T-helper 17 cell (primary cell): ENCODE data around the gene CLCN7. TPM values are rescaled to one million over a fixed set of nuclear protein-coding genes. Genes with fewer than 3 reads are reported as not detected.
"Not testable (repeated sequence)": the region's sequence is repeated elsewhere in the genome, so short reads cannot be mapped to it uniquely, and the experiment has no call there.

ENCODE experiments used
- ATAC-seq: fragments of 150-1000 bp; cut with Tn5 transposase; 2 replicates; pipeline ENCODE4 v1.10.0; 2021; ENCODE audit warnings: mild to moderate bottlenecking, moderate library complexity
- DNase-seq, 3 donors: peaks; one replicate each; pipeline versions ENCODE4 v3.0.0 to v3.0.0-alpha.2; 2020 to 2021
- H3K9me3 ChIP-seq: one replicate; pipeline ENCODE4 v1.7.0; 2013; ENCODE audit warnings: low read length, mild to moderate bottlenecking; ENCODE audit not compliant: control insufficient read depth, poor library complexity, severe bottlenecking
- H3K27ac Mint-ChIP-seq: one replicate; pipeline ENCODE4 v1.8.0; 2022; ENCODE audit warnings: mild to moderate bottlenecking, moderate library complexity, mixed read lengths
- H3K27me3 Mint-ChIP-seq: one replicate; pipeline ENCODE4 v1.8.0; 2022; ENCODE audit warnings: mixed read lengths
- H3K36me3 Mint-ChIP-seq: one replicate; pipeline ENCODE4 v1.8.0; 2022; ENCODE audit warnings: low read depth, mixed read lengths
- H3K4me1 Mint-ChIP-seq: one replicate; pipeline ENCODE4 v1.8.0; 2022; ENCODE audit warnings: mild to moderate bottlenecking, mixed read lengths
- H3K4me3 Mint-ChIP-seq: one replicate; pipeline ENCODE4 v1.8.0; 2022; ENCODE audit warnings: mild to moderate bottlenecking, moderate library complexity, mixed read lengths
- total RNA-seq, 4 donors: library from RNA in 2 of 4; stranded (reverse) in 2 of 4; gene quantifications; one replicate each; pipeline ENCODE4 v1.2.3 and lab custom pipeline; 2022 to 2026

The CLCN7 gene
- total RNA-seq, 2 donors from 2014 or later: 93.9 to 113 TPM

DNA sequence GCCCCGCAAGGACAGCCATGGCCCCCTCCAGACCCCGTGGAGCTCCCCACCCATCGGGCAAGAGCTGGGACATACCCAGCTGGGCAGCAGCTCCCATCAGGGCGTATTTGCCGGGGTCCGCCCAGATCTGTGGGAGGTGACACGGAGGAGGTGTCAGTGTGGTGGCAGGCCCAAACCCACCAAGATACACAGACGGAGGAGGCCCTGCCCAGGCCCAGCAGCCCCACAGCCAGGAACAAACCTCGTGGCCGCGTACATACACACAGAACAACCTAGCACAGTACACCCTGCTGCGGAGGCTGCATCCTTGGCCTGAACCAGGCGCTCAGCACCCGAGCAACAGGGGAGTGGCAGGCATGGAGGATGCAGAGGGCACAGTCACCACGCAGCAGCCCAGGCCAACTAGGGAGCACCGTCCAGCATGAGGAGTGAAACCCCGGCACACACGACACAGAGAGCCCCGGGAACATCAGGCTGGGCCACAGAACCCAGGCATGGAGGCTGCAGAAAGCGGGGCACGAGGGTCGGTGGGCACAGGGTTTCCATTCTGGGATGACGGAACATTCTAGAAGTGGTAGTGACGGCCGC lies 25.5 kb downstream of the CLCN7 start:
- H3K27ac Mint-ChIP-seq: no peak overlapping the region
- no peak for ATAC-seq

DNA sequence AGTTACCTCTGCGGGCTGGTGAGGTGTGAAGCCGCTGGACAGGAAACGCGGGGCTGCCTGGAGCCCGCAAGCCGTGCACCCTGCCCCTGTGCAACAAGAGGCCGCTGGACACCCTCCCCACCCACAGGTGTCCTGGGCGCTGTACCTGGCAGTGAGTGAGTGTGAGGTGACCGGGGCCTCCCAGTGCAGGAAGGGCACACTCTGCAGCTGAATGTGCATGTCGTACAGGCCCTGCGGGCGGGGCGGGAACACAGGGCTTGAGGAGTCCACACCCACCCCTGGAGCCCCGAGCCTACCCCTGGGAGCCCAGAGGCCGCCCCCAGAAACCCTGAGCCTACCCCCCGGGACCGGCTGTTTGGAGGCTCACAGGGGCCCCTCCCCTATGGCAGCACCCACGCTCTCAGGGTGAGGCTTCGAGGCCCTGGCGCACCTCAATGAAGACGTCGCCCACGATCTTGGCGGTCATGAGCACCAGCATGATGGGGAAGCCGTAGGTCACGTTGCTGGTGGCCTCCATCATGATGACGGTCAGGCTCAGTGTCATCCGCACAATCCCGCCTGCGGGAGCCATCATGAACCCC lies 26.2 kb downstream of the CLCN7 start:
- Mint-ChIP-seq H3K4me3 (no peak overlapping the region), H3K4me1 (no peaks in the 10 kb centered on the region), H3K36me3 (no peaks in the 10 kb centered on the region), H3K27ac (no peak overlapping the region), H3K27me3 (no peaks in the 10 kb centered on the region)
- DNase-seq (no peak), ATAC-seq (no peak)
- H3K9me3 ChIP-seq: no peaks in the 10 kb centered on the region

More for the DNA sequence above, 25.5 kb downstream of the CLCN7 start:
- DNase-seq: no peak
- Mint-ChIP-seq H3K4me3 (no peak overlapping the region), H3K36me3 (no peaks in the 10 kb centered on the region), H3K4me1 (no peaks in the 10 kb centered on the region), H3K27me3 (no peaks in the 10 kb centered on the region)
- no peaks in the 10 kb centered on the region for H3K9me3 ChIP-seq

GRCh38 chr16:1447965-1448364 lies 26.9 kb downstream of the CLCN7 start:
- no peak overlapping the region for H3K27ac Mint-ChIP-seq
- H3K4me1 Mint-ChIP-seq: no peaks in the 10 kb centered on the region
- DNase-seq (no peak), ATAC-seq (no peak)
- H3K4me3 Mint-ChIP-seq: no peak overlapping the region
- no peaks in the 10 kb centered on the region for H3K36me3 Mint-ChIP-seq
- H3K27me3 Mint-ChIP-seq: no peaks in the 10 kb centered on the region
- H3K9me3 ChIP-seq: no peaks in the 10 kb centered on the region

DNA sequence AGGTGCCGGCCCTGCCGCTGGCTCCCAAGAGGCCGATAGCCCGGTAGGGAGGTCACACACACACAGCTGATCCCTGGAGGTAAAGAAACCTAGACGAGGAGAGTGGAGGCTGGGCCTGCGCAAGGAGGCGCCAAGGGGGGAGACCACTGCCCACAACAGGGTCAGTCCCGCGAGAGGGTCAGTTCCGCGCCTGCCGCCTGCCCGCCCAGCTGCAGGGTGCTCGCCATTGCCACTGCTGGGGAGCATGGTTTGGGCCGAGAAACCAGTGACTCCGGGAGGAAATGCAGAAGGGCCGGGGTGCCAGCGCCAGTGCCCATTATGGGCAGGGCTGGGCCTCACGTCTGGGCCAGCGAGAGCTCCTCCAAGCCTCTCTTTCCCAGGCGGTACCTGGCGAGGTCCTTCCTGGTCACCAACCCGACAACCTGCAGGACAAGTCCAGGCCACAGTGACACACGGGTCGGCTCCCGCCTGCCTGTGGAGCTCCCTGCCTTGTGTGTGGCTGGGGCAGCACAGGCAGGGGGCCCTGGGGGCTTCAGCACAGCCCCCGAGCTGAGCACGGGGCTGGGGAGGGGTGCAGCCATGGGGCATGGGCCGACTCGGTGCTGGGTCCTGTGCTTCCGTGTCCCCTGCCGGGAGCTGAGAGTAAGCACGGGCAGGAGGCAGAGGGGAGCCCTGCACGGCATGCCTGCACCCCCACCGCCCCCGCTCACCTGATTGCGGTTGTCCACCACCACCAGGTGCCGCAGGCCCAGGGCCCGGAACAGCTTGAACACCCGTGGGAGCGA lies 28.3 kb downstream of the CLCN7 start:
- Mint-ChIP-seq H3K4me1 (no peaks in the 10 kb centered on the region), H3K4me3 (no peak overlapping the region), H3K36me3 (no peaks in the 10 kb centered on the region), H3K27me3 (no peaks in the 10 kb centered on the region), H3K27ac (no peak overlapping the region)
- no peaks in the 10 kb centered on the region for H3K9me3 ChIP-seq
- DNase-seq (no peak), ATAC-seq (no peak)

- Mint-ChIP-seq H3K4me3 (no peak overlapping the region), H3K4me1 (no peaks in the 10 kb centered on the region), H3K36me3 (no peaks in the 10 kb centered on the region), H3K27ac (no peak overlapping the region), H3K27me3 (no peaks in the 10 kb centered on the region)
- H3K9me3 ChIP-seq: no peaks in the 10 kb centered on the region
- ATAC-seq (peak; percentile 3), DNase-seq (no peak)
Observed at GRCh38 chr16:1445518-1446203, 29.2 kb downstream of the CLCN7 start.

- ATAC-seq (peak; percentile 32), DNase-seq (no peak)
- Mint-ChIP-seq H3K4me1 (no peaks in the 10 kb centered on the region), H3K27me3 (no peaks in the 10 kb centered on the region), H3K27ac (no peak overlapping the region), H3K4me3 (no peak overlapping the region), H3K36me3 (no peaks in the 10 kb centered on the region)
- no peaks in the 10 kb centered on the region for H3K9me3 ChIP-seq
Observed at GRCh38 chr16:1444730-1445517, 29.9 kb downstream of the CLCN7 start.

DNA sequence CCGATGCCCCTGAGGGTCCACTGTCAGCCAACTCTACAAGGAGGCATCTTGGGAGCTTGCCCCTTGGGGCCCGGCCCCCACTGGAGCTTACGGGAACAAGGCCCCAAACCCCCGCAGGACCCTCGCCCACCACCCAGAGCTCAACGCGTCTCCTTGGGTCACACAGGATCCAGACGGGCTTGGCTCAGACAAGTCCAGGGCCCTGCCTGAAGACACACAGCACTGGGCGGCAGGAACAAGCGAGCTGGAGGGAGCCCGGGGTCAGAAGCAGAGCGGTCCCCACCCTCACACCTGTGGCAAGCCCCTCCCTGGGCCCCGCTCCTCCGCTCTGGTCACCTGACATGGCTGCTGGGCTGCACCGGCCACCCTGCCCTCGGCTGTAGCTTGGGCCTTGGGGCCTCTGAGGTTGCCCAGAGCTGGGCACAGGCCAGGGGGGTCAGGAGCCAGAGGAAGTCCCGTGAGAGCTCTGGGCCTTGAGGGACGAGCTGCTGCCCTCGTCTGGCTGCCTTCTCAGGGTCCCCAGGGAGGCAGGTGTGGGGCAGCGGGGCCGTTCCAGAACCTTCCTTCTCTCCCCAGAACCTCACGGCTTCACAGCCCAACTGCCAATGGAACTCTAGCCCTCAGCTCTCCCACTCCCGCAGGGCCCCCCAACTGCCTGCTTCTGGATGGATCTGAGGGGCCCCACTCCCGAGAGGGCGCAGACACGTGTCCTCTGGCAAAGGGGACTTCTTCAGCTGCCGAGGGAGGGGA lies 30.7 kb downstream of the CLCN7 start, which contains the start of gene CCDC154:
CCDC154 (minus strand) TSS at position 577 of the 750 bp plus-strand sequence; CDS start at position 343, 234 bp downstream.
- Mint-ChIP-seq H3K27ac (no peak within 1 kb of the TSS), H3K27me3 (no peaks in the 10 kb centered on the region), H3K36me3 (no peaks in the 10 kb centered on the region), H3K4me3 (no peak within 1 kb of the TSS), H3K4me1 (no peaks in the 10 kb centered on the region)
- DNase-seq (no peak), ATAC-seq (no peak)
- H3K9me3 ChIP-seq: no peaks in the 10 kb centered on the region

DNA sequence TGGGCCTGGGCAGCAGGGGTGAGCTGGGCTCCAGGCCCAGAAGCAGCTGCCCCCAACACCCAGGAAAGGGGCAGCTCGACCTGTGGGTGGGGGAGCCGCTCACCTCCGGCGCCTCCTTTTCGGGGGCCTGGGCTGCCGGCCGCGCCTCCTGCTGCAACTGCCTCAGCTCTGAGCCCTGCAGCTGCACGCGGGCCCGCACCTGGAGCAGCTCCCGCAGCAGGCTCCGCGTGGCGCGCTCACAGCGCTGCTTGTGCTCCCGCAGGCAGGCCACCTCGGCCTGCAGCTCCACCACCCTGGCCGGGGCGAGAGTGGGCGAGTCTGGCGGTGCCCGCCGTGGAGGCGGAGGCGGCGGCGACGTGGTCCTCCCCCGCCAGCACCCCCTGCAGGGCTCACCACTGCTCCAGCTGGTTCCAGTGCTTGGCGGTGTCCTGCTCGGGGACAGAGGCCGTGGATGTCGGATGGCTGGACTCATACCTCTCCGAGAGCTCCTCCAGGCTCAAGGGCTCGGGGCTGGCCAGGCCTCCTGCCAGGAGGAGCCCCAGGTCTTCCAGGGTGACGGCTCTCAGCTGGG lies 31.3 kb downstream of the CLCN7 start:
- H3K36me3 Mint-ChIP-seq: no peaks in the 10 kb centered on the region
- H3K9me3 ChIP-seq: no peaks in the 10 kb centered on the region
- H3K27me3 Mint-ChIP-seq: no peaks in the 10 kb centered on the region
- H3K27ac Mint-ChIP-seq: no peak overlapping the region
- ATAC-seq: no peak
- no peak overlapping the region for H3K4me3 Mint-ChIP-seq
- no peak for DNase-seq
- H3K4me1 Mint-ChIP-seq: no peaks in the 10 kb centered on the region

DNA sequence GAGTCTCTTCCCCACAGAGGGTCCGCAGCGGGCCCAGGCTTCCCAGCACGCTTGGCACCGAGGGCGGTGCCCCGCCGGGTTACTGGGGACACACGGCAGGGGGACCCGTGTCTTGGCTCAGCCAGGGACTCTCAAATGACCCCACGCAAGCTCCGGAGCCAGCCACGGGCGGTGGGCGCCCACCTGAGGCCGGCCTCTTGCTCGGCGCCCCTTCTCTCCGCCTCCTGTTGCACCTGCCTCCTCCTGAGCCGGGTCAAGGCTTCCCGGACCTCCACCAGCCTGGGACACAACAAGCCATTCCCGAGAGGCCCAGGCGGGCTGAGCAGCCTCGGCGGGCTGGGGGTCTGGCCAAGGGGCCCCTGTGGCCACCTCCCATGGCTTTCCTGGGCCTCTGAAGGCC lies 32.1 kb downstream of the CLCN7 start:
- H3K4me3 Mint-ChIP-seq: no peak overlapping the region
- no peak for ATAC-seq
- no peaks in the 10 kb centered on the region for H3K9me3 ChIP-seq
- no peaks in the 10 kb centered on the region for H3K36me3 Mint-ChIP-seq
- no peak for DNase-seq
- no peak overlapping the region for H3K27ac Mint-ChIP-seq
- H3K4me1 Mint-ChIP-seq: no peaks in the 10 kb centered on the region
- H3K27me3 Mint-ChIP-seq: no peaks in the 10 kb centered on the region

DNA sequence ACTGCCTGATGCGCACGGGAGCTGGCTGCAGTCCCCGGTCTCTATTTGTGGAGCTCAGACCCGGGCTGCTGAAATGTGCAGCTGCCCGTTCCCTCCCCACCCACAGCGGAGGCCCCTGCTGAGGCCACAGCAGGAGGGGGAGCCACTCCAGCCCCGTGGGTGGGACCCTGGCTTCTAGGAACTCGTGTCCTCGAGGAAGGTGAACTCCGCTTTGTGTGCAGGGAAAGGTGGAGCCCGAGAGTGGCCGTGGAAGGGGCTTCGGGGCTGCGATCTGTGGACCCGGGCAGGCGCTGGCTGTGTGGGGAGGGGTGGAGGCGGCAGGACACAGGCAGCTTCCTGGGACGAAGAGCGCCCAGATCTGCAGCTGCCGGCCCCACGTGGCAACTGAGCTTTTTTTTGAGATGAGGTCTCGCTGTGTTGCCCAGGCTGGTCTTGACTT lies 33.4 kb downstream of the CLCN7 start:
- H3K4me3 Mint-ChIP-seq: no peak overlapping the region
- ATAC-seq: no peak

DNA sequence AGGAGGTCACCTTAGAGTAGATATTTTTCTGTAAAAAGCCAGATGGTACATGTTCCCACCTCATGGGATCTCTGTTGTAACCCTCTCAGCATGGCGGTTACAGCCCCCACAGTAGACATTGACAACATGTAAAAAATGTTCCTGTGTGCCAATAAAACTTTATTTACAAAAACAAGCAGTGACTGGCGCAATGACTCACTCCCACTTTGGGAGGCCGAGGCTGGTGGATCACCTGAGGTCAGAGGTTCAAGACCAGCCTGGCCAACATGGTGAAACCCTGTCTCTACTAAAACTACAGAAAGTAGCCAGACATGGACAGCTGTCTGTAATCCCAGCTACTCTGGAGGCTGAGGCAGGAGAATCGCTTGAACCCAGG lies 35.1 kb downstream of the CLCN7 start:
- H3K27ac Mint-ChIP-seq, ATAC-seq, H3K27me3 Mint-ChIP-seq, H3K4me3 Mint-ChIP-seq, H3K4me1 Mint-ChIP-seq, DNase-seq, H3K9me3 ChIP-seq, H3K36me3 Mint-ChIP-seq: not testable (repeated sequence)

More for the DNA sequence above, 33.4 kb downstream of the CLCN7 start:
- Mint-ChIP-seq H3K36me3 (no peaks in the 10 kb centered on the region), H3K27me3 (no peaks in the 10 kb centered on the region), H3K27ac (no peak overlapping the region), H3K4me1 (no peaks in the 10 kb centered on the region)
- no peak for DNase-seq
- no peaks in the 10 kb centered on the region for H3K9me3 ChIP-seq

- Mint-ChIP-seq H3K36me3 (no peaks in the 10 kb centered on the region), H3K4me3 (no peak overlapping the region), H3K27ac (no peak overlapping the region), H3K27me3 (no peaks in the 10 kb centered on the region), H3K4me1 (no peaks in the 10 kb centered on the region)
- ATAC-seq (no peak), DNase-seq (no peak)
- H3K9me3 ChIP-seq: no peaks in the 10 kb centered on the region
Observed at GRCh38 chr16:1439058-1439698, 35.6 kb downstream of the CLCN7 start.
